HepG2 (cell line): Measurements from ENCODE around the gene CTDSPL2. TPM values are rescaled to one million over a fixed set of nuclear protein-coding genes. Genes with fewer than 3 reads are reported as not detected.

ENCODE experiments used
- ARID5B ChIP-seq: IDR thresholded peaks from 2 replicates; pipeline ENCODE4 v1.4.0; 2020; ENCODE audit warnings: mild to moderate bottlenecking, missing genetic modification reagents
- CSRNP1 ChIP-seq: sonication (generic); formaldehyde crosslinking; IDR thresholded peaks from 2 replicates; pipeline ENCODE4 v1.8.1; 2023; ENCODE audit warnings: mild to moderate bottlenecking, missing genetic modification reagents
- DZIP1 ChIP-seq: sonication (generic); formaldehyde crosslinking; IDR thresholded peaks from 2 replicates; pipeline ENCODE4 v1.5.0; 2020; ENCODE audit warnings: mild to moderate bottlenecking, missing genetic modification reagents
- GATA4 ChIP-seq: sonication (generic); IDR thresholded peaks from 2 replicates; pipeline ENCODE4 v1.6.1; 2016; ENCODE audit warnings: antibody characterized with exemption, low read depth, borderline replicate concordance
- MXD3 ChIP-seq: IDR thresholded peaks from 2 replicates; pipeline ENCODE4 v1.6.1; 2016; ENCODE audit warnings: mild to moderate bottlenecking, missing biosample characterization, missing genetic modification reagents
- SAFB2 ChIP-seq: sonication (generic); formaldehyde crosslinking; IDR thresholded peaks from 2 replicates; pipeline ENCODE4 v1.5.1; 2020; ENCODE audit warnings: missing genetic modification reagents, low read depth, mild to moderate bottlenecking, borderline replicate concordance
- TCF12 ChIP-seq, 2 experiments: fragments of 450-650 bp in 1 of 2; sonication (generic) in 1 of 2; formaldehyde crosslinking in 1 of 2; IDR thresholded peaks; 2 replicates each; pipeline versions ENCODE4 v1.6.1 to v1.8.0; 2017 to 2022; ENCODE audit warnings: antibody characterized with exemption in 1 of 2, mild to moderate bottlenecking in 1 of 2, missing genetic modification reagents in 1 of 2, moderate library complexity in 1 of 2
- ZNF205 ChIP-seq: IDR thresholded peaks from 2 replicates; pipeline ENCODE4 v1.6.1; 2018; ENCODE audit warnings: missing biosample characterization, missing genetic modification reagents
- ZNF34 ChIP-seq: sonication (generic); formaldehyde crosslinking; IDR thresholded peaks from 2 replicates; pipeline ENCODE4 v1.4.0; 2020; ENCODE audit warnings: mild to moderate bottlenecking, missing genetic modification reagents, borderline replicate concordance
- ZNF414 ChIP-seq: sonication (generic); formaldehyde crosslinking; IDR thresholded peaks from 2 replicates; pipeline ENCODE4 v1.5.0; 2020; ENCODE audit warnings: missing genetic modification reagents
- ZNF503 ChIP-seq: sonication (generic); formaldehyde crosslinking; IDR thresholded peaks from 2 replicates; pipeline ENCODE4 v1.4.0; 2020; ENCODE audit warnings: missing genetic modification reagents
- ZNF546 ChIP-seq: sonication (generic); formaldehyde crosslinking; conservative IDR thresholded peaks from 2 replicates; pipeline ENCODE4 v1.8.1; 2023; ENCODE audit warnings: mild to moderate bottlenecking, missing genetic modification reagents
- ZNF570 ChIP-seq: sonication (generic); formaldehyde crosslinking; IDR thresholded peaks from 2 replicates; pipeline ENCODE4 v1.4.0; 2020; ENCODE audit warnings: mild to moderate bottlenecking, missing genetic modification reagents, borderline replicate concordance
- polyA plus RNA-seq, 8 experiments: library from polyadenylated mRNA; depleted of rRNA in 3 of 8; stranded (reverse) in 7 of 8; unstranded in 1 of 8; fragments of >200 nt; fragmentation: Illumina TruSeq in 4 of 8; extraction: Trizol in 4 of 8; gene quantifications; 2 replicates each; pipeline versions ENCODE4 v1.2.1 to v1.2.3, GENCODE V29; 2011 to 2016; ENCODE audit warnings: low read depth in 4 of 8, missing spikeins in 1 of 8, mixed read lengths in 1 of 8; ENCODE audit not compliant: insufficient read depth in 1 of 8
- total RNA-seq, 5 experiments: library from RNA; depleted of rRNA; stranded (reverse); fragments of >200 nt; fragmentation: Illumina TruSeq; extraction: Trizol; gene quantifications; 2 replicates each; pipeline ENCODE4 v1.2.3, GENCODE V29; 2016; ENCODE audit warnings: low read depth in 1 of 5

The CTDSPL2 gene
- total and polyA plus RNA-seq, 2 of the 13 experiments (the other 11 are each of a cell fraction or from before 2014, with no cell fraction given) = 37.4 to 56.2 TPM

GRCh38 chr15:44536302-44536961 is 109.0 kb downstream of the CTDSPL2 start (continued):
- 0 out of 2 replicates have a peak, but pooled peaks have one; percentile 3 for TF ChIP-seq ZNF546 (CRISPR knock-in tag)
- peak; percentile 46; the same call in 1 of the 2 replicates for TF ChIP-seq GATA4
- 0 out of 2 replicates have a peak, but pooled peaks have one; percentile 26 for TF ChIP-seq ZNF503 (CRISPR knock-in tag)
- 0 out of 2 replicates have a peak, but pooled peaks have one; percentile 8 for TF ChIP-seq SAFB2
- TF ChIP-seq ZNF570 = no peak
- TF ChIP-seq CSRNP1 = no peak; the same call in 1 of the 2 replicates
- TF ChIP-seq TCF12 (IDR thresholded peaks at IDR 0.05) = no peak
- peak; percentile 72 for TF ChIP-seq TCF12 (CRISPR knock-in tag; IDR thresholded peaks at IDR 0.05)
- TF ChIP-seq ZNF205 = peak; percentile 84
- peak; percentile 32; the same call in 1 of the 2 replicates for TF ChIP-seq ZNF34 (CRISPR knock-in tag)
- TF ChIP-seq ZNF414 = no peak
- 0 out of 2 replicates have a peak, but pooled peaks have one; percentile 53 for TF ChIP-seq MXD3 (CRISPR knock-in tag)
- 0 out of 2 replicates have a peak, but pooled peaks have one; percentile 58 for TF ChIP-seq DZIP1
- peak; percentile 65 for TF ChIP-seq ARID5B (CRISPR knock-in tag)
